Cardiac muscle cell (in vitro differentiated cells and primary cell): Measurements from ENCODE around the gene CRHR1. TPM values are rescaled to one million over a fixed set of nuclear protein-coding genes. Genes with fewer than 3 reads are reported as not detected.

ENCODE experiments used
- DNase-seq, 2 donors: peaks; one replicate each; pipeline versions ENCODE4 v3.0.0 to v3.0.0-alpha.2; 2010 to 2017; ENCODE audit warnings: low read depth in 1 of 2, low spot score in 1 of 2
- H3K27ac ChIP-seq: fragments of 200-600 bp; sonication (generic); 2 replicates; pipeline ENCODE4 v1.5.1; 2016
- H3K27me3 ChIP-seq: fragments of 200-600 bp; sonication (generic); 2 replicates; pipeline ENCODE4 v1.6.0; 2016; ENCODE audit warnings: control low read depth
- H3K36me3 ChIP-seq: fragments of 200-600 bp; sonication (generic); 2 replicates; pipeline ENCODE4 v1.5.1; 2016; ENCODE audit warnings: control low read depth
- H3K4me1 ChIP-seq: fragments of 200-600 bp; sonication (generic); 2 replicates; pipeline ENCODE4 v1.8.1; 2017; ENCODE audit warnings: low read depth, mild to moderate bottlenecking, mixed run types
- H3K4me3 ChIP-seq: fragments of 200-600 bp; sonication (generic); 2 replicates; pipeline ENCODE4 v1.5.1; 2016; ENCODE audit warnings: mild to moderate bottlenecking
- H3K9me3 ChIP-seq: fragments of 200-600 bp; sonication (generic); 2 replicates; pipeline ENCODE4 v1.5.1; 2017; ENCODE audit warnings: low read depth, mild to moderate bottlenecking, control low read depth
- polyA plus RNA-seq: library from polyadenylated mRNA; unstranded; fragments of >200 nt; fragmentation: Nextera tagmentation; extraction: Ambion mirVana; gene quantifications from 2 replicates; pipeline ENCODE4 v1.2.1, GENCODE V29; 2016
- total RNA-seq: library from RNA; depleted of rRNA; stranded (reverse); fragments of >200 nt; gene quantifications from 2 replicates; pipeline ENCODE4 v1.2.3, GENCODE V29; 2016
- TF ChIP-seq, protein P1 (sequence below): IDR thresholded peaks from 2 replicates; pipeline ENCODE4 v1.5.1; 2012; ENCODE audit warnings: low read depth, mild to moderate bottlenecking, low read length

Gene CRHR1
- total and polyA plus RNA-seq, 2 experiments from 2014 or later, result 0.86 TPM; not detected in 1

DNA sequence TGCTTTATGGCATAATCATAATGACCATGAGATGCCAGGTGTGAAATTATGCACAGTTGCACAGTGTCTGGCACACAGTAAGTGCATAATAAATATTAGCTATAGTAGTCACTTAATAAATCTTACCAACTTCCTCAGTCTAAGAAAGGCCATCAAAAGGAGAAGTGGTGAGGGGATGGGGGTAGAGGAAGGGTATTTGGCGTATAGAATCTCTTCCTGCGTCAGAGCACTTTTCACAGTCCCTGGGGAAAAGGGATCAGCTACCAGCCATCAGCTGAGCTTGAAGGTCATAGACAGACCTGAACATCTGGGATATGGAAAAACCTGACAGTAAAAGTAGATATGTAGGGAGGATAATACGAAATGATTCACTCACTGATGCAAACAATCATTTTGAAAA is 5.8 kb downstream of the CRHR1 start:
- Histone ChIP-seq H3K27me3 (peaks cover 80% of the 10 kb centered on the region), H3K4me1 (peaks cover 3% of the 10 kb centered on the region), H3K9me3 (no peaks in the 10 kb centered on the region), H3K27ac (no peak overlapping the region), H3K36me3 (no peaks in the 10 kb centered on the region), H3K4me3 (no peak overlapping the region)
- no peak for DNase-seq
- TF ChIP-seq, protein P1, sequence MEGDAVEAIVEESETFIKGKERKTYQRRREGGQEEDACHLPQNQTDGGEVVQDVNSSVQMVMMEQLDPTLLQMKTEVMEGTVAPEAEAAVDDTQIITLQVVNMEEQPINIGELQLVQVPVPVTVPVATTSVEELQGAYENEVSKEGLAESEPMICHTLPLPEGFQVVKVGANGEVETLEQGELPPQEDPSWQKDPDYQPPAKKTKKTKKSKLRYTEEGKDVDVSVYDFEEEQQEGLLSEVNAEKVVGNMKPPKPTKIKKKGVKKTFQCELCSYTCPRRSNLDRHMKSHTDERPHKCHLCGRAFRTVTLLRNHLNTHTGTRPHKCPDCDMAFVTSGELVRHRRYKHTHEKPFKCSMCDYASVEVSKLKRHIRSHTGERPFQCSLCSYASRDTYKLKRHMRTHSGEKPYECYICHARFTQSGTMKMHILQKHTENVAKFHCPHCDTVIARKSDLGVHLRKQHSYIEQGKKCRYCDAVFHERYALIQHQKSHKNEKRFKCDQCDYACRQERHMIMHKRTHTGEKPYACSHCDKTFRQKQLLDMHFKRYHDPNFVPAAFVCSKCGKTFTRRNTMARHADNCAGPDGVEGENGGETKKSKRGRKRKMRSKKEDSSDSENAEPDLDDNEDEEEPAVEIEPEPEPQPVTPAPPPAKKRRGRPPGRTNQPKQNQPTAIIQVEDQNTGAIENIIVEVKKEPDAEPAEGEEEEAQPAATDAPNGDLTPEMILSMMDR, result no peak

DNA sequence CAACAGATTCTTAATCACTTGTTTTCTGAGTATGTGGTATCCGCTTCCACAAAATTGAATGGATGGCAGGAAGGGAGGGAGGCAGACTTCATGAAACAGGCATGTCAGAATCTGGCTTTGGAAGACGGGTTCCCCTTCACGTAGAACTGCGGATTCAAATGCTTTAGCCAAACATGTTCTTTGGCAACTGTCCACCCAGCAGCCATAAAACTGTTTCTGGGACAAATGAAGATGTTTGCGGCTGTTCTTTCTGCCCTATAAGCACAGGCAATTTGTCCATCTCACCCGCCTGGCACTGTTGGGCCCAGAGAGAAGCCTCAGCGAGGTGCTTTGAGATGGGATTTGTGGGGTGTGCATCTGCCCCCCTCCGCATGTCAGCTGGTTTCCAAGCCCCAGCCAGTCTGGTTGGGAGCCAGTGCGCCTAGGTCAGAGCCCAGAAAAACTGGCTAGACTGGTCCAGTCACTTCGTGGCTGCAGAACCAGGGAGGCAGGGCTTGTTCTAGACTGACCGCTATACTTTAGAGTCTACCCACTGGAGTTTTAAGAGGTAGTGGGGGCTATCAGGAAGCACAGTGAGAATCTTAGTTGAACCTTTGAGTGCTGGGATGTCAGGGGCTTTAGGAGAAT is 6.3 kb downstream of the CRHR1 start:
- Histone ChIP-seq H3K36me3 (no peaks in the 10 kb centered on the region), H3K27ac (no peak overlapping the region), H3K4me1 (no peaks in the 10 kb centered on the region), H3K9me3 (no peaks in the 10 kb centered on the region), H3K27me3 (peaks cover 75% of the 10 kb centered on the region), H3K4me3 (no peak overlapping the region)
- TF ChIP-seq, protein P1, result no peak
- DNase-seq, result peak in 1 of 2 donors; percentile 21

DNA sequence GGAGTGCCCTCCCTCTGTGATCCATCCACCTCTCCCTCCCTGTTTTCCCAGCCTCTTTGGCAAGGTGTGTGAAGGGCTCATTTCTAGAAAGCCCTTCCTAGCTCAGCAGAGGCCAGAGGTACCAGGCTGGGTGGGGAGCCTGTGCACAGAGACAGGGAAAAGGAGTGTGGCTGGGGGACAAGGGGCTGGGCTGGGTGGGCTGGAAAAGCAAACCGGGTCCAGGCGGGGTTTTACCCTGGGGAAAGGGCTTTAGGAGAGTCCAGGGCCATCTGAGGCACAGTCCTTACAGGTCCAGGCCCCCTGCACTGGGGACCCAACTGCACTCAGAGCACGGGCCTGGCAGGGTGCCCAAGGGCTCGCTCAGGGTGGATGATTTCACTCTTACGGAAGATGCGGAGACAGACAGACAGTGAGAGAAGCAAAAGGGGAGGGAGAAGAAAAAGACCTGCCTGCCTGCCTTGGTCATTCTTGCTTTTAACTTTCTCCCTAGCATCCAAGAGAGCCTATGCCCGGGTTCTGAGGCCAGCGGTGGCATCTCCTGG is 7.0 kb downstream of the CRHR1 start:
- TF ChIP-seq, protein P1, result no peak
- no peak for DNase-seq
- Histone ChIP-seq H3K4me3 (no peak overlapping the region), H3K4me1 (no peaks in the 10 kb centered on the region), H3K36me3 (no peaks in the 10 kb centered on the region), H3K27ac (no peak overlapping the region), H3K27me3 (peaks cover 68% of the 10 kb centered on the region), H3K9me3 (no peaks in the 10 kb centered on the region)

DNA sequence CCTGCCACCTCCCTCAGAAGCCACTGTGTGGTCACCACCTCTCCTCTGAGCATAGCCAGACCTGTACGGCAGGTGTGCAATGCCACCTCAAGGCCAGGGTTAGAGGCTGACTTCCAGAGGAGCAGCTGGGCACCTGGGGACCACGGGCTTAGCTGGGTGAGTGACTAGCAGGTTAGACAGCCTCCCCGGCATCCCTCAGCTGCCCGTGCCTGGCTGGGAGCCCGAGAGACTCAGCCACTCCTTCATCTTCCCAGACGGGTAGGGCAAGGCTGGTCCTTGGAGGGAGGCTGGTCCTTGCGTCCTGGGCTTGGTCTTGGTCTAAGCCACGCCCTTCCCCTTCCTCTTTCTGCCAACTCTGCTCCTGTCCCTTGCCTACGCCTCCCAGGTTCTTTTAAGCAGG is 7.8 kb downstream of the CRHR1 start:
- no peak overlapping the region for H3K4me3 ChIP-seq
- H3K9me3 ChIP-seq, result no peaks in the 10 kb centered on the region
- TF ChIP-seq, protein P1, result no peak
- no peaks in the 10 kb centered on the region for H3K36me3 ChIP-seq
- DNase-seq, result no peak
- H3K4me1 ChIP-seq, result no peaks in the 10 kb centered on the region
- peaks cover 59% of the 10 kb centered on the region for H3K27me3 ChIP-seq
- no peak overlapping the region for H3K27ac ChIP-seq

DNA sequence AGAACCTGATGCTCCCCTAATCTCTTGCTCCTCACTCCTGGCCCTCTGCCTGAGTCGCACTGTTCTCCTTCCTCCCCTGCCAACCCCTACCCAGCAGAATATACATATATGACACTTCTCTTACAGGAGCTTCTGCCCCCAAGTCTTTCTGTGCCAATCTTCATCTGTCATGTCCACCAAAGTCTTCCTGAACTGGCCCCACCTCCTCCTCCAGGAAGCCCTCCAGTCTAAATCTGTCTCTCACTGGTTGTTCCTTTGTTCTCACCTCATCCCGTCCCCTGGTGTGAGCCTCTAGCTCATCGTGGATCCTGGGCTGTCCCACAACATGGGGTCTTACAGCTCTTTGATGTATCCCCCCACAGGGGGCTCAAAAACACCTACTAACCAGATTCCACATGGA is 8.3 kb downstream of the CRHR1 start:
- no peak for DNase-seq
- Histone ChIP-seq H3K9me3 (no peaks in the 10 kb centered on the region), H3K36me3 (no peaks in the 10 kb centered on the region), H3K4me3 (no peak overlapping the region), H3K27ac (no peak overlapping the region), H3K27me3 (peaks cover 54% of the 10 kb centered on the region), H3K4me1 (no peaks in the 10 kb centered on the region)
- TF ChIP-seq, protein P1, result no peak
